ENCODE results near the gene BMP8A.
"Not testable (repeated sequence)": the region's sequence is repeated elsewhere in the genome, so short reads cannot be mapped to it uniquely, and the experiment has no call there.

BMP8A gene

GRCh38 chr1:39505289-39505688 is 13.9 kb downstream of the BMP8A start:
- no peak for DNase-seq (ENCODE audit: low read depth in 3 of 3)

GRCh38 chr1:39507230-39507928 is 15.9 kb downstream of the BMP8A start:
- no peak for DNase-seq (ENCODE audit: low read depth in 3 of 3)

- no peak for DNase-seq (ENCODE audit: low read depth in 3 of 3)
Measured at GRCh38 chr1:39508266-39508665, 16.8 kb downstream of the BMP8A start.

GRCh38 chr1:39508857-39509305 is 17.4 kb downstream of the BMP8A start:
- DNase-seq (ENCODE audit: low read depth in 3 of 3), result no peak

- DNase-seq (ENCODE audit: low read depth in 3 of 3), result no peak
Measured at GRCh38 chr1:39509360-39510009, 18.0 kb downstream of the BMP8A start.

GRCh38 chr1:39510570-39511186 is 19.2 kb downstream of the BMP8A start:
- not testable (repeated sequence) for DNase-seq (ENCODE audit: low read depth in 3 of 3)

- not testable (repeated sequence) for DNase-seq (ENCODE audit: low read depth in 3 of 3)
Measured at GRCh38 chr1:39511477-39511876, 20.0 kb downstream of the BMP8A start.

- DNase-seq (ENCODE audit: low read depth in 3 of 3), result not testable (repeated sequence)
Measured at GRCh38 chr1:39512234-39512847, 20.9 kb downstream of the BMP8A start.

GRCh38 chr1:39514710-39515124 is 23.3 kb downstream of the BMP8A start:
- not testable (repeated sequence) for DNase-seq (ENCODE audit: low read depth in 3 of 3)

- not testable (repeated sequence) for DNase-seq (ENCODE audit: low read depth in 3 of 3)
Measured at GRCh38 chr1:39515131-39516086, 24.0 kb downstream of the BMP8A start.

GRCh38 chr1:39516841-39517240 is 25.4 kb downstream of the BMP8A start:
- not testable (repeated sequence) for DNase-seq (ENCODE audit: low read depth in 3 of 3)

GRCh38 chr1:39517936-39518335 is 26.5 kb downstream of the BMP8A start:
- not testable (repeated sequence) for DNase-seq (ENCODE audit: low read depth in 3 of 3)

GRCh38 chr1:39519376-39519775 is 27.9 kb downstream of the BMP8A start:
- not testable (repeated sequence) for DNase-seq (ENCODE audit: low read depth in 3 of 3)

GRCh38 chr1:39522221-39522620 is 30.8 kb downstream of the BMP8A start:
- not testable (repeated sequence) for DNase-seq (ENCODE audit: low read depth in 3 of 3)

GRCh38 chr1:39522661-39523567 is 31.5 kb downstream of the BMP8A start:
- no peak for DNase-seq (ENCODE audit: low read depth in 3 of 3)

GRCh38 chr1:39524171-39524570 is 32.7 kb downstream of the BMP8A start:
- no peak for DNase-seq (ENCODE audit: low read depth in 3 of 3)

GRCh38 chr1:39524591-39525365 is 33.3 kb downstream of the BMP8A start:
- no peak for DNase-seq (ENCODE audit: low read depth in 3 of 3)

- peak in 1 of 3 donors; percentile 10 for DNase-seq (ENCODE audit: low read depth in 3 of 3)
Measured at GRCh38 chr1:39525366-39526165, 34.1 kb downstream of the BMP8A start.
